HCT116 (cell line): ENCODE measurements around the gene RNF145. TPM values are rescaled to one million over a fixed set of nuclear protein-coding genes. Genes with fewer than 3 reads are reported as not detected.

Source experiments
- ATAC-seq: fragments of 200-7000 bp; cut with Tn5 transposase; 2 replicates; pipeline ENCODE4 v1.9.1; 2020; ENCODE audit warnings: mild to moderate bottlenecking, moderate library complexity
- BruUV-seq: library from RNA; stranded (reverse); fragments of 400-500 nt; replicated peaks from 2 replicates; lab custom pipeline; 2021; lab: Mats Ljungman, UMichigan
- CTCF ChIA-PET: fragments of 300-600 bp; sonication (Branson Sonifier 250); formaldehyde crosslinking; loops from one replicate; lab custom pipeline; 2021; ENCODE audit warnings: antibody characterized with exemption; lab: Charles Lee
- POLR2A ChIA-PET: fragments of 300-600, 350-600 bp; sonication (Branson Sonifier 250); formaldehyde crosslinking; loops from one replicate; lab custom pipeline; 2021; ENCODE audit warnings: antibody characterized with exemption; lab: Charles Lee
- RAD21 ChIA-PET, 2 experiments: fragments of 300-600 bp; sonication (Branson Sonifier 250); formaldehyde crosslinking; loops; one replicate each; lab custom pipeline; 2023; ENCODE audit warnings: low total read pairs in 2 of 2; ENCODE audit not compliant: uncharacterized antibody in 2 of 2, unreplicated experiment in 2 of 2, low non-redundant PET in 1 of 2; lab: Charles Lee
- DNase-seq: peaks from one replicate; pipeline ENCODE4 v3.0.0-alpha.2; 2010; ENCODE audit warnings: low read depth, low spot score
- H2AFZ ChIP-seq: fragments of 200-600 bp; shearing (Covaris generic), sonication (generic); 2 replicates; pipeline ENCODE4 v1.6.1; 2017; ENCODE audit warnings: low read depth, mixed run types, mixed read lengths, antibody characterized with exemption, low read length; ENCODE audit not compliant: poor library complexity, severe bottlenecking
- H3K27ac ChIP-seq: 2 replicates; pipeline ENCODE4 v1.5.1; 2012; ENCODE audit warnings: low read depth, low read length
- H3K27me3 ChIP-seq: fragments of 200-600 bp; sonication (generic); 2 replicates; pipeline ENCODE4 v1.6.1; 2016; ENCODE audit warnings: mixed run types, low read length, mixed read lengths; ENCODE audit not compliant: insufficient read depth
- H3K36me3 ChIP-seq, 2 experiments: fragments of 200-500 bp in 1 of 2; fragments of 200-600 bp in 1 of 2; sonication (Bioruptor generic) in 1 of 2; sonication (generic) in 1 of 2; 2 replicates each; pipeline versions ENCODE4 v1.5.1 to v1.6.1; 2014 to 2016; ENCODE audit warnings: low read length in 2 of 2, inconsistent platforms in 1 of 2, mixed read lengths in 1 of 2, mixed run types in 1 of 2; ENCODE audit not compliant: insufficient read depth in 2 of 2, control insufficient read depth in 1 of 2
- H3K4me1 ChIP-seq, 2 experiments: fragments of 200-600 bp in 1 of 2; sonication (generic) in 1 of 2; 2 replicates each; pipeline versions ENCODE4 v1.5.1 to v1.6.1; 2012 to 2017; ENCODE audit warnings: low read length in 2 of 2, inconsistent platforms in 1 of 2, mild to moderate bottlenecking in 1 of 2, mixed read lengths in 1 of 2, mixed run types in 1 of 2, moderate library complexity in 1 of 2; ENCODE audit not compliant: insufficient read depth in 2 of 2, control insufficient read depth in 1 of 2
- H3K4me2 ChIP-seq: fragments of 200-600 bp; sonication (generic); 2 replicates; pipeline ENCODE4 v1.6.1; 2017; ENCODE audit warnings: mixed run types, low read length, mixed read lengths
- H3K4me3 ChIP-seq, 2 experiments: fragments of 200-600 bp in 1 of 2; sonication (generic) in 1 of 2; replicated peaks in 1 of 2; 2 replicates each; pipeline ENCODE4 v1.5.1; 2011 to 2016; ENCODE audit warnings: low read length in 2 of 2, control low read depth in 1 of 2, low read depth in 1 of 2, mild to moderate bottlenecking in 1 of 2, mixed read lengths in 1 of 2, mixed run types in 1 of 2
- H3K79me2 ChIP-seq: fragments of 200-600 bp; sonication (generic); 2 replicates; pipeline ENCODE4 v1.6.1; 2017; ENCODE audit warnings: mild to moderate bottlenecking, mixed run types, low read length, moderate library complexity, mixed read lengths; ENCODE audit not compliant: insufficient read depth
- H3K9ac ChIP-seq: fragments of 200-600 bp; sonication (generic); 2 replicates; pipeline ENCODE4 v1.6.1; 2016; ENCODE audit warnings: low read length, mixed read lengths
- H3K9me2 ChIP-seq: fragments of 200-600 bp; sonication (generic), shearing (Covaris generic); 2 replicates; pipeline ENCODE4 v1.6.1; 2017; ENCODE audit warnings: mixed run types, mild to moderate bottlenecking, moderate library complexity; ENCODE audit not compliant: insufficient read depth
- H3K9me3 ChIP-seq, 2 experiments: fragments of 200-500 bp in 1 of 2; fragments of 200-600 bp in 1 of 2; sonication (Bioruptor generic) in 1 of 2; sonication (generic) in 1 of 2; 2 replicates each; pipeline ENCODE4 v1.6.1; 2014 to 2017; ENCODE audit warnings: low read length in 2 of 2, mixed read lengths in 2 of 2, inconsistent platforms in 1 of 2, low read depth in 1 of 2, mild to moderate bottlenecking in 1 of 2, mixed run types in 1 of 2, moderate library complexity in 1 of 2; ENCODE audit not compliant: control insufficient read depth in 1 of 2, insufficient read depth in 1 of 2
- H4K20me1 ChIP-seq: fragments of 200-600 bp; sonication (generic), shearing (Covaris generic); 2 replicates; pipeline ENCODE4 v1.6.1; 2017; ENCODE audit warnings: mixed run types, mild to moderate bottlenecking, moderate library complexity; ENCODE audit not compliant: insufficient read depth
- CBX3 ChIP-seq: IDR thresholded peaks from 2 replicates; pipeline ENCODE4 v1.6.1; 2012; ENCODE audit warnings: low read depth
- CEBPB ChIP-seq: IDR thresholded peaks from 2 replicates; pipeline ENCODE4 v1.6.1; 2012; ENCODE audit warnings: low read depth
- EGR1 ChIP-seq: IDR thresholded peaks from 2 replicates; pipeline ENCODE4 v1.6.1; 2012; ENCODE audit warnings: low read depth
- ELF1 ChIP-seq: IDR thresholded peaks from 2 replicates; pipeline ENCODE4 v1.6.1; 2012; ENCODE audit warnings: low read depth, borderline replicate concordance
- EZH2 ChIP-seq: fragments of 200-600 bp; sonication (generic); IDR thresholded peaks from 2 replicates; pipeline ENCODE4 v1.6.1; 2017; ENCODE audit warnings: antibody characterized with exemption, mixed run types
- EZH2phosphoT487 ChIP-seq: fragments of 200-600 bp; IDR thresholded peaks from 2 replicates; pipeline ENCODE4 v1.6.1; 2018; ENCODE audit warnings: antibody characterized with exemption, borderline replicate concordance
- JUND ChIP-seq: IDR thresholded peaks from 2 replicates; pipeline ENCODE4 v1.6.1; 2012
- MAX ChIP-seq: IDR thresholded peaks from 2 replicates; pipeline ENCODE4 v1.6.1; 2012
- POLR2A ChIP-seq: IDR thresholded peaks from 2 replicates; pipeline ENCODE4 v1.7.0; 2011; ENCODE audit warnings: borderline replicate concordance; ENCODE audit not compliant: insufficient read depth, insufficient read length; ENCODE audit errors: extremely low read depth
- POLR2AphosphoS5 ChIP-seq: IDR thresholded peaks from 2 replicates; pipeline ENCODE4 v1.6.1; 2011; ENCODE audit warnings: mild to moderate bottlenecking, low read depth, low read length, moderate library complexity
- REST ChIP-seq: IDR thresholded peaks from 2 replicates; pipeline ENCODE4 v1.6.1; 2012; ENCODE audit warnings: low read depth
- SP1 ChIP-seq: IDR thresholded peaks from 2 replicates; pipeline ENCODE4 v1.6.1; 2012; ENCODE audit warnings: low read depth
- SRF ChIP-seq: IDR thresholded peaks from 2 replicates; pipeline ENCODE4 v1.6.1; 2012; ENCODE audit warnings: low read depth
- TCF7L2 ChIP-seq: IDR thresholded peaks from 2 replicates; pipeline ENCODE4 v1.7.0; 2011; ENCODE audit warnings: borderline replicate concordance, inconsistent platforms; ENCODE audit not compliant: insufficient read depth, insufficient read length; ENCODE audit errors: extremely low read depth
- YY1 ChIP-seq: IDR thresholded peaks from 2 replicates; pipeline ENCODE4 v1.6.1; 2011; ENCODE audit warnings: low read length, low read depth, moderate library complexity, mild to moderate bottlenecking; ENCODE audit not compliant: insufficient replicate concordance; ENCODE audit errors: extremely low read depth
- ZBTB33 ChIP-seq: IDR thresholded peaks from 2 replicates; pipeline ENCODE4 v1.6.1; 2011; ENCODE audit warnings: mild to moderate bottlenecking, low read length, moderate library complexity; ENCODE audit not compliant: insufficient replicate concordance; ENCODE audit errors: extremely low read depth
- ZNF274 ChIP-seq: fragments of 200-500 bp; sonication (Bioruptor generic); IDR thresholded peaks from 2 replicates; pipeline ENCODE4 v1.6.1; 2014; ENCODE audit warnings: mild to moderate bottlenecking, low read depth, low read length, inconsistent platforms
- intact Hi-C: fragments of 100-400 bp; cut with micrococcal nuclease; formaldehyde crosslinking; loops from 2 replicates; pipeline ENCODE4 v1.10.0; 2022
- total RNA-seq: library from RNA; stranded (reverse); gene quantifications from one replicate; pipeline ENCODE4 v1.2.1, GENCODE V29; 2021; ENCODE audit not compliant: unreplicated experiment
- TF ChIP-seq, protein P1 (sequence below), 3 experiments: fragments of 200-600 bp in 1 of 3; sonication (generic) in 1 of 3; IDR thresholded peaks in 2 of 3; conservative IDR thresholded peaks in 1 of 3; 2 replicates each; pipeline ENCODE4 v1.5.1; 2012 to 2017; ENCODE audit warnings: low read depth in 2 of 3, low read length in 2 of 3, antibody characterized with exemption in 1 of 3, borderline replicate concordance in 1 of 3, control low read depth in 1 of 3, mild to moderate bottlenecking in 1 of 3, mixed read lengths in 1 of 3, mixed run types in 1 of 3, moderate library complexity in 1 of 3; ENCODE audit not compliant: insufficient read depth in 1 of 3
- TF ChIP-seq, protein P2 (sequence below): IDR thresholded peaks from 2 replicates; pipeline ENCODE4 v1.6.1; 2012

Gene RNF145
- total RNA-seq, 1 experiment from 2014 or later, result 60.6 TPM

GRCh38 chr5:159240301-159240870 is 31.0 kb upstream of the RNF145 start:
- peak overlapping the region in 1 of 2 experiments; percentile 40; a peak in 2 of 4 replicates for H3K4me3 ChIP-seq
- TF ChIP-seq POLR2AphosphoS5, result no peak; the same call in 1 of the 2 replicates
- TF ChIP-seq JUND, result peak; percentile 83
- TF ChIP-seq CEBPB, result peak; percentile 72; the same call in 1 of the 2 replicates
- TF ChIP-seq YY1, result no peak
- no peak for TF ChIP-seq REST
- TF ChIP-seq, protein P1, sequence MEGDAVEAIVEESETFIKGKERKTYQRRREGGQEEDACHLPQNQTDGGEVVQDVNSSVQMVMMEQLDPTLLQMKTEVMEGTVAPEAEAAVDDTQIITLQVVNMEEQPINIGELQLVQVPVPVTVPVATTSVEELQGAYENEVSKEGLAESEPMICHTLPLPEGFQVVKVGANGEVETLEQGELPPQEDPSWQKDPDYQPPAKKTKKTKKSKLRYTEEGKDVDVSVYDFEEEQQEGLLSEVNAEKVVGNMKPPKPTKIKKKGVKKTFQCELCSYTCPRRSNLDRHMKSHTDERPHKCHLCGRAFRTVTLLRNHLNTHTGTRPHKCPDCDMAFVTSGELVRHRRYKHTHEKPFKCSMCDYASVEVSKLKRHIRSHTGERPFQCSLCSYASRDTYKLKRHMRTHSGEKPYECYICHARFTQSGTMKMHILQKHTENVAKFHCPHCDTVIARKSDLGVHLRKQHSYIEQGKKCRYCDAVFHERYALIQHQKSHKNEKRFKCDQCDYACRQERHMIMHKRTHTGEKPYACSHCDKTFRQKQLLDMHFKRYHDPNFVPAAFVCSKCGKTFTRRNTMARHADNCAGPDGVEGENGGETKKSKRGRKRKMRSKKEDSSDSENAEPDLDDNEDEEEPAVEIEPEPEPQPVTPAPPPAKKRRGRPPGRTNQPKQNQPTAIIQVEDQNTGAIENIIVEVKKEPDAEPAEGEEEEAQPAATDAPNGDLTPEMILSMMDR (IDR thresholded peaks at IDR 0.05 in 2 of 3, conservative IDR thresholded peaks at IDR 0.05 in 1 of 3; ENCODE audit: borderline replicate concordance in 1 of 3, insufficient read depth in 1 of 3, low read depth in 2 of 3, low read length in 2 of 3), result no peak
- TF ChIP-seq ZNF274, result no peak
- no peak for TF ChIP-seq EZH2phosphoT487
- TF ChIP-seq EZH2, result no peak
- no peak for TF ChIP-seq MAX
- peak; percentile 49; the same call in 1 of the 2 replicates for TF ChIP-seq SRF
- peak; percentile 80 for TF ChIP-seq CBX3
- TF ChIP-seq, protein P2, sequence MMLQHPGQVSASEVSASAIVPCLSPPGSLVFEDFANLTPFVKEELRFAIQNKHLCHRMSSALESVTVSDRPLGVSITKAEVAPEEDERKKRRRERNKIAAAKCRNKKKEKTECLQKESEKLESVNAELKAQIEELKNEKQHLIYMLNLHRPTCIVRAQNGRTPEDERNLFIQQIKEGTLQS, result 0 out of 2 replicates have a peak, but pooled peaks have one; percentile 48
- TF ChIP-seq ELF1, result no peak; the same call in 1 of the 2 replicates
- TF ChIP-seq ZBTB33, result no peak
- TF ChIP-seq SP1, result peak; percentile 52; the same call in 1 of the 2 replicates
- no peak for TF ChIP-seq TCF7L2
- no peak for TF ChIP-seq POLR2A
- TF ChIP-seq EGR1, result no peak

More at GRCh38 chr5:159240301-159240870, 31.0 kb upstream of the RNF145 start:
- Histone ChIP-seq H3K36me3 (no peaks in the 10 kb centered on the region), H3K9me2 (no peaks in the 10 kb centered on the region), H3K9ac (peak overlapping the region; percentile 13; the same call in 1 of the 2 replicates), H4K20me1 (no peaks in the 10 kb centered on the region), H3K4me2 (peak overlapping the region; percentile 74), H2AFZ (peak overlapping the region; percentile 97), H3K27me3 (no peaks in the 10 kb centered on the region), H3K27ac (no peak overlapping the region), H3K9me3 (no peaks in the 10 kb centered on the region), H3K79me2 (no peaks in the 10 kb centered on the region), H3K4me1 (peaks cover 6 to 12% of the 10 kb centered on the region in 2 experiments; a peak in 3 of 4 replicates)
- DNase-seq, result no peak
- ChIA-PET CTCF (no interaction called here), RAD21 (no interaction called here), POLR2A (interaction anchor here (1.1 kb wide), 1 partner anchor 9 kb away, joined by 4 read pairs; no protein-coding TSS in a partner anchor)
- ATAC-seq, result peak; percentile 89
- no TSS peak for BruUV-seq
- intact Hi-C loops, result no loop called here
